Measurements from ENCODE around the gene APCDD1.

APCDD1 gene

DNA sequence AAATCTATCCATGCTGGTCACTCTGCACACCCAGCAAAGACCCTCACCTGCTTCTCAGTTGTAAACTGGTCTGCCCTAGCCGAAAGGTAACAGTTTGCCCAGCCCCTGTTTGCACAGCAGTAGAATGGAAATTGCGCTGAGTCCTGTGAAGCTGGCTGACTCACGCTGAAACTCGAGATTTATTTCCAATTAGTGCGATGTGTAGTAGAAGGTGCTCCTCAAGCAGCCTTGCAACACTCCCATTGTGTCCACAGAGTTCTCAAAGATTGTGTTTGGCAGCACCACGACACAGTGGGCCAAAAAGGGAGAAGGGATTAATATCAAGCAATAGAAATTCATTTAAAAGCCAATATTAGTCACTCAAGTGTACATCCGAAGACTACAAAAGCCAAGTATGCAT, 21.7 kb upstream of the APCDD1 start:
- no peak for DNase-seq

DNA sequence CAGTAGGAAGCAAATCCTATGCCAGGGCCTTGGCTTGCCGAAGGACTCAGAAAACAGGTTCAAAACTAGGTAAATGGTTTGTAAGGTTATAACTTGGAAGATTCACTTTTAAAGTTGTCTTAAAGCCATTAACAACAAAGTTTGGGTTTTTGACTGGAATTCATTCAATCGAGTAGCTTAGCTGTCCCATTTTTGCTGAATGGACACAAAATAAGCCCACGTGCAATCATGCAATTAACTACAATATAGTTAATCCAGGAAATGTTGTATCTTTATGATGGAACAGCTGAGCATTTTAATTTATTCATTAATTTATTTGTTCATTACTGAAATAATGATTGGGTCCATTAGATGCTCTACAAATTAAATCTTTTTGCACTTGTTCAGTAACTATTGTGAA, 18.3 kb upstream of the APCDD1 start:
- no peak for DNase-seq

DNA sequence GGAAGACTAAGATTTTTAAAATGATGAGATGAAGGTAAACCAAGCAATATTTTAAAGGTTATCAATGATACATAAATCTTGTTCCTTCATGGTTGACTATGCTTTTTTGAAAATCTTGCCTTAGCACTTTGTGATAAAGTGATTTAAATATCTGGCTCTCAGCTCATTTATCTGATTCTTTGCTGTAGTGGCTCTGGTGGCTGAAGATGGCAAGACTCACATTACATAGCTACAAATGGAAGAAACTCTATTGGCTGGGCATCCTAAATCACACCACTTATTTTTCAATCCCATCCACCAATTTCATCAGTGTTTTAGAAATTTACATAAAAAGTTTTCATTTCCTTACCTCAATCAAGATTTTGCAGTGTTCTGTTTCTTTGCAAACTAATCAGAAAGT, 16.6 kb upstream of the APCDD1 start:
- DNase-seq: no peak

DNA sequence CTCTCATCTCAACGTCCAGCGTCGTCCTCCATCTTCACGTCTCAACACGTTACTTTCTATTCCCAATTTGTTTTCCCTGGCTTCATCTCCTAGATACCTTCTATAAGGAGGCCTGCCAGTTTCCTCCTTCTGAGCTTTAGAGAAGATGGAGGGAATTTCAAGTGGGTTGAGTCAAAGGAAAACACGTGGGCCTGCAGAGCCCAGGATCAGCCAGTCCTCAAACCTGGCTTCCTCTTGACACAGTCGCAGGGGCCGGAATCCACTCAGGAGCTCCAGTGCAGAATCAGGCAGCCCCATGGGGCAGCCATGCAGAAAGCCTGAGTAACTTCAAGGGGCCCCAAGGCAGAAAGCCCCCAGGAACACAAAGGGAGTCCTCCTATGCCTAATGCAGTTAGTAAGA, 14.5 kb upstream of the APCDD1 start:
- no peak for DNase-seq

DNA sequence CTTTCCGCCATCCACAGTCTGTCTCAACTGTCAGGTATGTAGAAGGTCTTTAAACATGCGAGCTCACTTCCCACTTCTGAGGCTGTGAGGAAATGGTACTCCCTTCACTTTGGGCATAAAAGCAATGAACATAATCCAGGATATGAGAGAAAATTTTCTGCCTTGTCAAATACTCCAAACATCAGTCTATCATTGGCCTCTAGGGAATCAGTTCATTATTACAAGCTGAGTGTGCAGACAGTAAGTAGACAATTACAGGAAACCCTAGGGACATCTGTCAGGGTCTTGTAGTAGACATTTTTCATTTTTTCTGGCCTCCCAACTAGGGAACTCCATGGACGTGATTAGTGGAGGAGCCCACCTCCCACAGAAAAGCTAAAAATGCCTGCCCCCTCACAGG, 13.6 kb upstream of the APCDD1 start:
- no peak for DNase-seq

DNA sequence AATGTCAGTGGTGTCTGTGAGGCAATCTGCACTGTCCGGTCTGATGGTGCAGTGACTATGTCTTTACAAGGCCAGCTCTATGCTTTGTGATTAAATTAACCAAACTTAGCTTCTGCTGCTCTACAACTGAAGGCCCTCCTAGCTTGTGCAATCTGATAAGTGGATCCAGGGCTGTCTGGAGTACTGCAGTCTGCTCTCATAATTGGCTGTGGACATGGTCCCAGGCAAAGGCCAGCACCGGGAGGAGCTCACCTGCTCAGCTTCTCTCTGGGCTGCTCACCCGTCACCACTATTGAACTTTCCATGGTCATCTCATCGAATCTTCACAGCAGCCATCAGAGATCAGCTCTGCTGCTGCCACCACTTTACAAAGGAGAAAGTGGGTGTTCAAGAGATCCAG, 13.0 kb upstream of the APCDD1 start:
- DNase-seq: no peak

DNA sequence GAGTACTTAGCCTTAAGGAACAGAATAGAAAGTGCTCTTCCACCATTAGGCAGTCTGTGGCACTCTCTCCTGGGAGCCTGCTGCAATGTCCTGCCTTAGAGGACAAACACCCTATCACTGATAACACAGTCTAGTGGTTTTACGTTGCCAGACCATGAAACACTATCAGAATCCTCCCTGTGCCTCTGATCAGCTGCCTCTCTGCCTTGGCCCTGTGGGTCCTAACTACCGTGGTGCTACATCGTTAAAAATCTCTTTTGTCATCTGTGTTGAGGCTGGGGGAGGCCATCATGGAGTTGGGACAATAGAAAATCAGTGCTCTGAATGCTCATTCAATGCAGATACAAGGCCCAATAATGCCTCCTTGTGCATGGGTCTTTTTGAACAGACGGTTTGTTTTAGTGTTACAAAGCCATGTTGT, 11.9 kb upstream of the APCDD1 start:
- DNase-seq: no peak

DNA sequence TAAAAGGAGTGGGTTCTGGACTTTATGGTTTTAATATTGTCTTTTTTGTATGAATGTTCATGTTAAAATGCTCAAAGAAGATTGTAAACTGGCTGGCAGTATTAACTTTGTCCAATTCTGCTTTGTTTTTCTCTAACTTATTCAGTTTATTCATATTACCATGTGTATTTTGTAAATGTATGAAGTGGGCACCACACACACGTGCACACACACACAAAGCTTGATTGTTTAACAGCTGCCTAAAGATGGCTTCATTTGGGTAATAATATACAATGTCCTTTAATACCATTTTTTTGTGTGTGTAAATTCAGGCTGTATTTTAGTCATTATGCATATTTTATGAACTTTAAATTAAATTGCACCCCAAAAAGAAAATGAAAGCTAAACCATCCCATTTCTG, 11.4 kb upstream of the APCDD1 start:
- DNase-seq: no peak

DNA sequence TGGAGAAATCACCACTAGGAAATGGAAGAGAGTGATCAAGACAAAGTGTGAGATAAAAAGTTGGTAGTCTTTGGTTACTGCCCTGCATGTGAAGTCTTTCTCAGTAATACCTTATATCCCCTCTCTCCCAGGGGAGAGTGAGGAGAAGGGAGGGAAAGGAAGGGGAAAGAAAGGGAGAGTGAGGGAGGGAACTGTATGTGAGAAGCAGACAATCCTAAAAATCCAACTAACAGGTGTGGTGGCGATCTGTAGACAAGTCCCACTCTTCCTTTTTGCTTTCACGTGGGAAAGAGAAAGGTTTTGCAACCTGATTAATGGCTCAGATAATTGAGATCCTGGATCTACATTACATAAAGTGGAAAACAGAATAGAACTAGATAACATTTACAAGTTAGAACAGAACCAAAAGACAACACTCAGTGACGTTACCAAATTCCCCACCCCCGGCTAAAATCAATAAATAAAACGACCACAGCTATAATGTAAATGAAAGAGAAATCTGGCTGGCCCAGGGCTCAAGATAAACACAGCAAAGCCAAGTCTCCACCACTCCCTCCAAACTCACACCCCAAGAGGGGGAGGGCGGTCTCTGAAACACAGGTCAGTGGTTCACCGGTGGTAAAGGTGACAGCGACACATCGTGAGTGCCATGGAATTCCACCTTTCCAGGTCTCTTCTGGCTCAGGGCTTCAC, 10.0 kb upstream of the APCDD1 start:
- no peak for DNase-seq

DNA sequence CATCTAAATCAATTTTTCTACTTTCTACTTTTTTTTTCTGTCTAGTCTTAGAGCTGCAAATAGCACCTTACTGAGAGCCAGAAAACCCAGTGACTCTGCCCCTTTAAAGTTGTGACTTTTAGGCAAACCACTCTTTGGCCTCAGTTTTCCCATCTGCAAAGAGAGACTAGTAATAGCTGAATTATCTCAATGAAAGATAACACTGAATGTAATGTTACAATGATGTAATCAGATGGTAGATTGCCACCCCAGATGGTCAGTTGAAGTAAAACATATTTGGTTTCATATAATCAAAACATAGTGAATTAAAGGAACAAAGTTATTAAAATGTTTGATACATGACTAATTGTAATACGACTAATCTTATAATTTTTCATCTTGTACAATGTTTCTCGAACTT, 5.0 kb upstream of the APCDD1 start:
- no peak for DNase-seq

DNA sequence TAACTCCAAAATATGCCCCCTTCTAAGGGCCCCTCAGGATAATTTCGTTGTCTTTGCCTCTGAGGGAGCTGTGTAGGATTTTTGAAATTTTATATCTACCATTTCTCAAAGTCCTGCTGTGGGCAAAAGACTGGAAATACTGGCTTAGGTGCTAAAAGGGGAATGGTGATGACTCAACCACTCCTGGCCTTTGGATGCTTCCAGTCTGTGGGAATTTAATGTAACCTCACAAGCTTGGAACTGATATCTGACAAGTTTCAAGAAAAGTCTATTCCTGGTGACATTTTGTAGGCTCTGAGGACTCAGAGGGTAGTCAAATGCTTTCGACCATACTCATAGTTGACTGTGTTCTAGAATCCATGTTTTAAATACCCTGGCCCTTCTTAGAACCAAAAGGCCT, 3.4 kb upstream of the APCDD1 start:
- no peak for DNase-seq

DNA sequence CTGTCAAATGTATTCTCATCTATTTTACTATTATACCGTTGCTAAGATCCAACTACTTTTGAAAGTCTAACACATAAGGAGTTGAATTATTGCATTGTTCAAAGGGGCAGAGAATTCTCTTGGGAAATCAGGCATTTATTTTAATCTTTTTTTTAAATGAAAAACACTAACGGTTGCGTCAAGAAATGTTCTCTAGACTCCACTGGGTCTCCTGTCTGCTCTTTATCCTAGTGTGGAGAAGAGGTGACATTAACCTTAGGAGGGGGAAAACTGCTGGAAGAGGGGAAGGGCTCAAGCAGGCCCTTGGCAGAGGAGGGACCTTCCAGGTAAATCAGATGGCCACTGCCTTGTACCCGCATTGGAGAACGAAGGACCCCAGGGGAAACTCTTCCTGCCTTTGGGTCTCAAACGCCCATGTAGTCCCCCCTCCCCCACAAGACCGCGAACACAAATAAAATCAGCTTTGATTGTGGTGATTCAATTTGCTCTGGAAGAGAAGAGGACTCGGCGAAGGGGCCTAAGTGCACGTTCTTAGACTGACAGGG, 1.1 kb upstream of the APCDD1 start:
- DNase-seq: no peak

DNA sequence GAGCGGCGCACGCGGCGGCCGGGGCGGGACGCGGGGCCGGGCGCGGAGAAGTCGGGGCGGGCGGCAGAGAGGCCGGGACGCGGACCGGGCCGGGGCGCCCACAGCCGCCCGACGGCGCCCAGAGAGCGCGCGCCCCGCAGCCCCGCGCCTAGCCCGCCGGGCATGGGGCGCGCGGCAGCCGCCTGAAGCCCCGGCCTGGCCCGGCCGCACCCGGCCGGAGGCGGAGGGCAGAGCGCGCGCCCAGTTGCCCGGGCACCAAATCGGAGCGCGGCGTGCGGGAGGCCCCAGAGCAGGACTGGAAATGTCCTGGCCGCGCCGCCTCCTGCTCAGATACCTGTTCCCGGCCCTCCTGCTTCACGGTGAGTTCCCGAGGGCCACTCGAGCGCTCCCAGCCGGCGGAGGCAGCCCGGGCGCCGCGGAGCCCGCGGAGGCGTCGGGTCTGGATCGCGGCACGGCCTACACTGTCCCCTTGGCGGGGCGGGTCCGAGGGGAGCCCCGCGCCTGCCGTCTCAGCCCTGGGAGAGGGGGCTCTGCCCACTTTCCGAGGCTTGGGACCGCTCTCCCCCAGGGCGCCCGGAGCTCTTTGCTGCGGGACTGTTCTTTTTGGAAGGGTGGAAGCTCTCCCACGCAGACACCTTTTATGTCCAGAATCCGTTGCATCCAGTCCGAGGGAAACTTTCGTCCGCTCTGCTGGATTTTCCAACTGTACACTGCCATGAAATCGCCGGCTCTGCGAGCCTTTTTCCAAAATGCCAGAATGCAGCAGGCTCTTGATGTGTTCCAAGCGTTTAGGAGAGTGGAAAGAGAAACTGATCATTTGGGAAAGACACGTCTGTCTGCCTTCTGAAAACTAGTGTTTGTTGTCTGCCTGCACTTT, 484 bp downstream of the APCDD1 start:
- no peak for DNase-seq

DNA sequence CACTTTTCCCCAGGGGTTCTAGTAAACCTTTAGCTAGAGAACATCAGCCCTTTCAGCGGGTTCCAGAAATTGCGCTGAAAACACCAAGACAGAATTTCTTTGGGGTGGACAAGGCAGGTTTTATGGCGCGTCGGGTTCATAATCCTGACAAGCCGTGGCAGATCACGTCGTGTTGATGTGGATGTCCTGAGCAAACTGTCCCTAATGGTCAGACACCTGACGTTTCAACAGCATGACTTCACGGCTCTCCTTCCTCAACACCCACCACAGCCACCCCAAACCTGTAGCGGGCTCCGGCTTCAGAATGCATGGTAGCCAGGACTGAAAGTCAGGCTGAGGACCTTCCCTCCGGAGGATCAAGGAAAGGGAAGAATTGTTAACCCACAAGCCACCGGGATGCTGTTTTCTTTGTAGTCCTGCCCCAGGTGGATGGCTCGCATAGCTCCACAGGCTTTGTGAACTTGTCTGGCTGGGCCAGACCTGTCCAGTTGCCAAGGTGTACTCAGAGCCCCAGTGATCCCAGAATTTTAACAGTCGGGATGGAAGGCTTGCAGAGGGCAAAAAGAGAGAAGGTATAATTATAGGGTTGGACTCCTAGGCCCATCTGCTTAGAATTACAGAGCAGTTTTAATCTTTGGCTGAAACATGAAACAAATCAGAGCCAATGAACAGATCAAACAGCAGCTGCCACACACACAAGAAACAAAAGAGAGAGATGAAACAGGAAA, 1.5 kb downstream of the APCDD1 start:
- DNase-seq: no peak

DNA sequence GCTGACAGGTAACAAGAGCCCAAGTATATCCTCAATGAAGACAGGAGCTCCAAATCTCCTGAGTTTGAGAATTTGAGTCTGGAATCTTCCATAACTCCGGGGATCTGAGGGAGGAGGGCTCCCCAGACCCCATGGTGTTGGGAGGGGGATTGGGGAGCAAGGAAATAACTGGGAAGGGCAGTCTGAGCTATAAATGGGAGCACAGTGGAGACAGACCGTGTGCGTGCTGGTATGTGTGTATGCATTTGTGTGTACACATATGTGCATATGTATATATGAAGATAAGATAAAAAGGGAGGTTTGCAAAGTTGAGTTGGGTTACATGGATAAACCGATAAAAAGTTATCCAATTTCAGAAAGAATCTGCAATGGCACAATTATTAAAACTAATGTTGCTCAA, 2.3 kb downstream of the APCDD1 start:
- no peak for DNase-seq

DNA sequence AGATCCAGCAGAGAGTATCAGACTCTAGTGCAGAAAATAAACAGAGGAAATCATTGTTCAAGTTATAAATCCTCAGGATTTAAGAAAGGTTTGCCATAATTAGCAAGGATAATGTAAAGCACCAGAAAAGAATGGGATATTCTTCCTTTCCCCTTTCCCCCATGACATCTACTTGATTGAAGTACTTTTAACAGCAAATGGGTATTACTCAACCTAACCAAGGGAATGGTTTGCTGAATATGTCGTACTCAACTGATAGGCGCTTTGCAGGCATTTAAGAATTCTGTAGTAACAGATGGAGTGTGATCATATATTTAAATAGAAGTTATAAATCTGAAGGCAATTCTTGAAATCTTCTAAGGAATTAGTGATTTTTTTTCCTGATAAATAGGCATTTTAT, 2.7 kb downstream of the APCDD1 start:
- DNase-seq: no peak

DNA sequence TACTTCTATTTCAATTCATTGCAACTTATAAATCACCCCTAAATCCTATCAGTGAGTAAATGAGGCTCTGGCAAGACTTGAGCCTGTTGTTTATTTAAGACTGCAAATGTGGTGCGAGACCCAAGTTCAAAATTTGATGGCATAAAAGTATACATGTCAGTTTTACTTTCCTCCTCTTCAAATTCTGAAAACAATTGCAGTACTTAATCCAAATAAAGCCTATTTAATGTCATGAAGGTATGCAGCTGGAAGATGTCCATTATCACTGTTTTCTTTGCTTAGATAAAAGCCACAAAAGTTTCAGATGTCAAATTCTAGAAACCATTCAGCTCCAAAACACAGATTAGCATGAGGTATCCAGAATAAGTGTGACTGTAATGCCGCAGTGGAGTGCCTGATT, 3.3 kb downstream of the APCDD1 start:
- no peak for DNase-seq

DNA sequence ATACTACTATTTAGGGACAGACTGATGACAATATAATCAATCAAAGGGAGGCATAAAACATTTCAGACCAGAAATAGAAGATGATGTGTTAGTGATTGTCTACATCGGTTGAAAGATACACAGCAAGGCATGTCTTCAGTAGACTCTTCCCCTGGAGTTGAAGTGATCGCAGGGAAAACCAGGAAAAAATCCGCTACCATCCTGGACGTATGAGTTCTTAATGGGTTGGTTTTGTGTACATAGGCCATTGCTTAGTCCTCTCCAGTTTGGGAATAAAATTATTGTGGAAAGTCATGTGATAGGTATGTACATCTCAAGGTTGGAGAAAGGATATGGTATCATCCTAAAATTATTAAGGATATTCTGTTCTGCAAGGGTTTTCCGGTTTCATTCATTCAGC, 4.3 kb downstream of the APCDD1 start:
- no peak for DNase-seq

DNA sequence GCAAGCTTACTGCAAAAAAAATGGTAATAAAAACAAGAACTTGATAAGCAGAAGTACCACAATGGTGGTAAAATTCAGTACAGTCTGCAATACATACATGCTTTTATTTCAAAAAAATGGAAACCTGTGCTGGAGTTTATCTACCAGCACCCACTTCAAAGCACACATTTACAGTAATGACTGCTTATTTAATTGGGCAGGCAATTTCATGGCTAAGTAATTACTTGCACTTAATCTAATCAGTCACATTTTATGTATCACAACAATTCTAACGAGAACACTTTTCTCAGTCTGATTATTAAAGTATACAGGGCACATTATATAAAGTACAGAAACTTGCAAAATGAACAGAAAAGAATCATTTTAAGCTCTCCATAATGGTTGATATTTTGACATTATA, 5.2 kb downstream of the APCDD1 start:
- no peak for DNase-seq

DNA sequence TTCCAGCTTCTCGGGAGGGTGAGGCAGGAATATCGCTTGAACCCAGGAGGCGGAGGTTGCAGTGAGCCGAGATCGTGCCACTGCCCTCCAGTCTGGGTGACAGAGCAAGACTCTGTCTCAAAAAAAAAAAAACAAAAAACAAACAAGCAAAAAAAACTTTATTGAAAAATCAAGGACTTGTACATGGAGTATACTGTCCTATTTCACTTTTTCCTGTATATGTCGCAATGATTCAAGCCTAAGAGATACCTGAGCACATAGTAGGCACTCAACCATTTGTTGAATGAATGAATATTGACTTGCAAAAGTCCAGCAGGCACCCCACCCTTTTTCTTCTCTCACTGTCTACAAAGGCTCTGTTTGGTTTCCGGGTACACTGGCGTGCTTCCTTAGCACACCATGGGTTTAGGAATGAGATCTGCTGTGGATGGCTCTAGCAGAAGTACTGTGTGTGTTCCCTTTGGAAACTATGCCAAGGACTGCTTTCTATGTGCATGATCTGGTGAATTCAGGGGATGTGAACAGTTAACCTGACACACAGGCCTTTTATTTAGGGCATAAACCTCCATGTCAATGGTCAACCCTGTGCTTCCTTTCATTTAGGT, 6.1 kb downstream of the APCDD1 start:
- DNase-seq: no peak

DNA sequence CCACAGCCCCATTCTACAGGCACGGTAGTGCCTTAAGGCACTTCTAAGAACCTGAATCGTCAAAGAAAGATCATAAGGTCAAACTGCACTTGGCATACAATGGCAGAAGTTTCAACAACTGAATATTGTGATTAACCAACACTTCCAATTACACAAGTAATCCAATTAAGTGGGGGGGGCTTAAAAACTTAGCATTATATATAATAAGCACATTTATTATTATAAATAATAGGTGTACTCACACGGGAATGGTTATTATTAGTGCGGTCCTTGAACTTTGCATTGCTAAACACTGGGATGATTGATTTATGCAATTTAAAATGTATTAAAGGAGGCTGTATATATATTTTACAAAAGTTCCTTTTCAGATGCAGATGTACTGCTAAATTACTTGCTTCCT, 7.6 kb downstream of the APCDD1 start:
- no peak for DNase-seq

DNA sequence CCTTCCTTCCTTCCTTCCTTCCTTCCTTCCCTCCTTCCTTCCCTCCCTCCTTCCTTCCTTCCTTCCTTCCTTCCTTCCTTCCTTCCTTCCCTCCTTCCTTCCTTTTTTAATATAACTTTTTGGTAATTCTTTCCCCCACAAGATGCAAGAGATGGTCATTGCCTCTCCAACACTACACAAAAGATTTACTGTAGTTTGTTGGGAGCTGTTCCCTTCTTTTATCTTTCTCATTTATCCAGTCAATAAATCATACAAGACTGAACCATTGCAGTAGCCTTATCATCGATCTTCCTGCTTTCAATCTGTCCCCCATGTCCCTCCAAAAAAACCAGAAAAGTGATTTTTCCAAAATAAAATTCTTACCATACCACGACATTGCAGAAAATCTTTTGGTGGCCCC, 8.2 kb downstream of the APCDD1 start:
- no peak for DNase-seq

DNA sequence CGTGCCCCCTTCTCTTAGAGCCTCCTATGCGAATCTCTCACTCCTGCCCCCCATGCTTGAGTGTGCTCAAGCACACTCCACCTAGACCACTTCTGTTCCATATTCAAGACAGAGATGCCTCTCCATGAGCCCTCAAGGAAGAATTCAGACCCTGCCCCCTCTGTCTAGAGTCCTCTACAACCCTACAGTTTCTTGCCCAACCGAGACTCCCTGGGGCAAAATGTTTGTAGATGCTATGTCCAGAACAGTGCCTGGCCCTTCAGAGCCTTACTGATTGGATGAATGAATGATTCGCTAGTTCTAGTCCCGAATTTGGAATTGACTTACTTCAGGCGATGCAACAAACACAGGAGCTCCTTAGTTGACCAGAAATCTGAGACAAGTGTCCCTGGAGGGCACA, 8.7 kb downstream of the APCDD1 start:
- no peak for DNase-seq

Data from stimulated activated CD4-positive, alpha-beta T cell treated with anti-CD3 and anti-CD28 coated beads, Interleukin-12 subunit alpha, Interleukin-12 subunit beta, amount 100 ng/mL, for 4 hours (primary cell).